Ectodermal cell (in vitro differentiated cells): ENCODE data around the gene SIK3.

ENCODE experiments used
- H3K27ac ChIP-seq: 2 replicates; pipeline ENCODE4 v1.7.0; 2013; ENCODE audit warnings: mild to moderate bottlenecking, low read depth, low read length; ENCODE audit not compliant: insufficient read depth, poor library complexity, severe bottlenecking
- H3K27me3 ChIP-seq: 2 replicates; pipeline ENCODE4 v1.7.0; 2013; ENCODE audit warnings: mild to moderate bottlenecking, low read length; ENCODE audit not compliant: insufficient read depth, control insufficient read depth, poor library complexity, severe bottlenecking
- H3K36me3 ChIP-seq: one replicate; pipeline ENCODE4 v1.7.0; 2013; ENCODE audit warnings: low read length; ENCODE audit not compliant: control insufficient read depth, insufficient read depth
- H3K4me1 ChIP-seq: one replicate; pipeline ENCODE4 v1.7.0; 2013; ENCODE audit warnings: low read length; ENCODE audit not compliant: control insufficient read depth, insufficient read depth
- H3K4me3 ChIP-seq: 2 replicates; pipeline ENCODE4 v1.7.0; 2013; ENCODE audit warnings: low read depth, low read length, control low read depth; ENCODE audit not compliant: insufficient read depth
- H3K9me3 ChIP-seq: 2 replicates; pipeline ENCODE4 v1.7.0; 2013; ENCODE audit warnings: mild to moderate bottlenecking, low read length, moderate library complexity; ENCODE audit not compliant: control insufficient read depth
- whole genome bisulfite sequencing, 2 experiments: methylation state at CpG; one replicate each; pipeline ENCODE4 v1.1.7; 2013; ENCODE audit warnings: missing lambda C conversion rate in 2 of 2; 5-methylcytosine and 5-hydroxymethylcytosine counted together

The SIK3 gene

DNA sequence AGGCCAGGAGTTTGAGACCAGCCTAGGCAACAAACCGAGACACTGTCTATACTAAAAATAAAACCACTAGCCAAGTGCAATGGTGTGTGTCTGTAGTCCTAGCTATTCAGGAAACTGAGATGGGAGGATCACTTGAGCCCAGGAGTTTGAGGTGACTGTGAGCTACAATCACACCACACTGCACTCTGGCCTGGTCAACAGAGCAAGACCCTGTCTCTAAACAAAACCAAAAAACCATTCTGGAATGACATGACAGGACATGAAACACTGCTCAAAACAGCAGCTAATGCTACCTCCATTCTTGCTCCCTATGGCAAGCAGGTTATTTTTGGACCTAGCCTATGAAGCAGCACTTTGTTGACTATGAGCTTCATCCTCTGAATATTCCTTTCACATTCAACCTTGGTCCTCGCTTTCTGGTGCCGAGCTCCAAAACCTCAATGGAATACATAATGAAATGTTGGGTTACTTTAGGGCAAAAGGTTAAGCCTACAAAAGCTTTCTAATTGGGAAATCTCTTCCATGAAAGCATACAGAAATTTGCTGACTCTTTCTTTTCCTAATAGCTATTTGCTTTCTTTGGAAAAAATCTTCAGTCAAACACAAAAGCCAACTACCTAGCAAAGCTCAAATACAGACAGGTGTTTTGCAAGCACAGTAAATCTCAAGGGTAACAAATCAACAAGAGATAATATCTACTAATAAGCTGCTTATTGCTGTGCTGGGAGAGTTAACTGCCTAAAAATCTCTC, 21.1 kb downstream of the SIK3 start:
- Histone ChIP-seq H3K4me1 (no peaks in the 10 kb centered on the region), H3K9me3 (no peaks in the 10 kb centered on the region), H3K36me3 (no peaks in the 10 kb centered on the region), H3K4me3 (no peak overlapping the region), H3K27ac (no peak overlapping the region), H3K27me3 (no peaks in the 10 kb centered on the region)
- WGBS, 2 experiments = 83 to 84% methylated on average over 1 to 3 of the region's 3 CpGs

GRCh38 chr11:117075186-117075585, 23.0 kb downstream of the SIK3 start:
- WGBS, 2 experiments = 88% methylated on average over 1 of the region's 1 CpG; no CpG with 5 or more reads in 1 of the 2 experiments
- H3K4me1 ChIP-seq = no peaks in the 10 kb centered on the region
- H3K4me3 ChIP-seq = no peak overlapping the region
- H3K9me3 ChIP-seq = no peaks in the 10 kb centered on the region
- H3K36me3 ChIP-seq = no peaks in the 10 kb centered on the region
- H3K27me3 ChIP-seq = no peaks in the 10 kb centered on the region
- H3K27ac ChIP-seq = no peak overlapping the region

DNA sequence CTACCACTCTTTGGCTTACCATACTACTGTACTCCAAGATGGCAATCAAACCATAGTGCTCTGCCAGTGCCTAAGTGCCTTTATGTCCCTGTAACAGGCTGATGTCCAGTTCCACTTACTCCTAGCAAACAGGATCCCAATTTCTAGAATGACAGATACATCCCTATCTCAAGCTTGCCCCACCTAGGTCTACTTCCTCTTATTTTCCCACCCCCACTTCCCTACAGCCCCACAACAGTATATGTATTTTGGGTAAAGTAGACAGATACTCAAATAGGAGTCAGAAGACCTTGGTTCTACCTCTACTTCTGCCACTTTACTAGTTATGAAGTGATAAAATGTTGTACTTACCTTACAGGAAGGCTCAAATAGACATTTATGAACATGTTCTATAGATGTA, 24.1 kb downstream of the SIK3 start:
- no peak overlapping the region for H3K4me3 ChIP-seq
- no peaks in the 10 kb centered on the region for H3K36me3 ChIP-seq
- H3K27ac ChIP-seq = no peak overlapping the region
- no peaks in the 10 kb centered on the region for H3K4me1 ChIP-seq
- no peaks in the 10 kb centered on the region for H3K27me3 ChIP-seq
- H3K9me3 ChIP-seq = no peaks in the 10 kb centered on the region

DNA sequence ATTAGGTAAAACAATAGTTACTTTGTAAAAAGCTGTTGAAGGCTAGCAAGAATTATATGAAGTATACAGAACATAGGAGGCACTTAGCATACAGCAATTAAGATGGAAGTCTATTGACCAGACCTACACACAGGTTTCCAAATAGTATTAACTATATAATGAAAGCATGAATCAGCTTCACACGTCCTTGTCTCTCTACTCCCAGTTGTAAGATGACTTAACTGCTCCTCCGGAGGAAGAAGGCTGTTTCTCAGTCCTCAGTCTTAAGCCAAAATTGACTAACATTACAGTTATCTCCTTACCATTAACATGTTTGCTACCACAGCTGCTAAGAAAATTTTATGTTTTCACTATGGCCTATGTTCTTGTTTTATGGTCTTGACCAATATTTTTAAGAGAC, 24.7 kb downstream of the SIK3 start:
- WGBS, 2 experiments = 66 to 67% methylated on average over 2 of the region's 2 CpGs
- Histone ChIP-seq H3K27ac (no peak overlapping the region), H3K4me1 (no peaks in the 10 kb centered on the region), H3K36me3 (no peaks in the 10 kb centered on the region), H3K27me3 (no peaks in the 10 kb centered on the region), H3K4me3 (no peak overlapping the region), H3K9me3 (no peaks in the 10 kb centered on the region)

GRCh38 chr11:117072517-117073461, 25.4 kb downstream of the SIK3 start:
- H3K27me3 ChIP-seq = no peaks in the 10 kb centered on the region
- no peaks in the 10 kb centered on the region for H3K9me3 ChIP-seq
- 85 to 90% methylated on average over 4 to 5 of the region's 5 CpGs for WGBS, 2 experiments
- no peaks in the 10 kb centered on the region for H3K36me3 ChIP-seq
- H3K27ac ChIP-seq = no peak overlapping the region
- H3K4me3 ChIP-seq = no peak overlapping the region
- no peaks in the 10 kb centered on the region for H3K4me1 ChIP-seq

GRCh38 chr11:117071344-117071787, 26.9 kb downstream of the SIK3 start:
- 83 to 91% methylated on average over 3 of the region's 3 CpGs for WGBS, 2 experiments

GRCh38 chr11:117070016-117070415, 28.2 kb downstream of the SIK3 start:
- Histone ChIP-seq H3K36me3 (no peaks in the 10 kb centered on the region), H3K27me3 (no peaks in the 10 kb centered on the region), H3K4me3 (no peak overlapping the region), H3K27ac (no peak overlapping the region), H3K9me3 (no peaks in the 10 kb centered on the region), H3K4me1 (no peaks in the 10 kb centered on the region)
- 83 to 100% methylated on average over 1 of the region's 1 CpG for WGBS, 2 experiments

More at GRCh38 chr11:117071344-117071787, 26.9 kb downstream of the SIK3 start:
- H3K36me3 ChIP-seq = no peaks in the 10 kb centered on the region
- H3K4me3 ChIP-seq = no peak overlapping the region
- H3K27me3 ChIP-seq = no peaks in the 10 kb centered on the region
- H3K27ac ChIP-seq = no peak overlapping the region
- H3K9me3 ChIP-seq = no peaks in the 10 kb centered on the region
- no peaks in the 10 kb centered on the region for H3K4me1 ChIP-seq

DNA sequence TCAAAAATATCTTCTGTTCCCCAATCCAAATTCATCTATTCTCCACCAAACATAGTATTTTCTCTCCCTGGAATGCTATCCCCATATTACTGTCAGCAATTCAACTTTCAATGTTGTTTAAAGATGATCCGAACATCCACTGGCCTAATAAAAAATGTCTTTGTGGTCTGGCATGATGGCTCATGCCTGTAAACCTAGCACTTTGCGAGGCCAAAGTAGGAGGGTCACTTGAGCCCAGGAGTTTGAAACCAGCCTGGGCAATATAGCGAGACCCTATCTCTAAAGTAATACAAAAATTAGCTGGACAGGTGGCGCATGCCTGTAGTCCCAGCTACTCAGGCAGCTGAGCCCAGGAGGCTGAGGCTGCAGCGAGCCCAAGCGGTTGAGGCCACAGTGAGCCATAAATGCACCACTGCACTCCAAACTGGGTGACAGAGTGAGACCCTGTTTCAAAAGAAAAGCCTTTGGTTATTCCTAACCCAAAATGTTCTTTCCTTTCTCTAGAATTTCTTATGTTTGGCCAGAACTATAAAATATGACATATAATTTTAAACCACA, 29.8 kb downstream of the SIK3 start:
- Histone ChIP-seq H3K4me3 (no peak overlapping the region), H3K27me3 (no peaks in the 10 kb centered on the region), H3K4me1 (no peaks in the 10 kb centered on the region), H3K9me3 (no peaks in the 10 kb centered on the region), H3K36me3 (no peaks in the 10 kb centered on the region), H3K27ac (no peak overlapping the region)
- WGBS, 2 experiments = 92 to 97% methylated on average over 6 of the region's 6 CpGs

GRCh38 chr11:117066959-117067358, 31.3 kb downstream of the SIK3 start:
- no peaks in the 10 kb centered on the region for H3K4me1 ChIP-seq
- no peak overlapping the region for H3K27ac ChIP-seq
- H3K4me3 ChIP-seq = no peak overlapping the region
- no peaks in the 10 kb centered on the region for H3K27me3 ChIP-seq
- WGBS, 2 experiments = 92 to 100% methylated on average over 1 to 2 of the region's 2 CpGs
- no peaks in the 10 kb centered on the region for H3K36me3 ChIP-seq
- no peaks in the 10 kb centered on the region for H3K9me3 ChIP-seq

DNA sequence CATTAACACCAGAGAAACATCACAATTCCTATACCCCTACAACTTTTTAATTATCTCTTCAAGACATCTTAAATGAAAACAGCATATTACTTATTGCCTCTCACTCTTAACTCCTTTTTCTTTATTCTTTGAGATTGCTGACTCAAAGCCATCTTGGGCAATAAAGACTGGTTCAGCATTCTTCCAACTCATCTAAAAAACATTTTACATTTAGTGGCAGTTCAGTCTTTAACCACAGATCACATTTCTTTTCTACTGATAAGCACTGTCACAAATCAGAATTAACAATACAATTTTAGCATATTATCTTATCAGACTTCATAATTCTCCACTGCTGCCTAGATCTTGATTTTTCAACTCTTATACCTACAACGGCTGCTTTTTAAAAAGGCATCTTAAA, 34.0 kb downstream of the SIK3 start:
- Histone ChIP-seq H3K4me3 (no peak overlapping the region), H3K27ac (no peak overlapping the region), H3K27me3 (no peaks in the 10 kb centered on the region), H3K9me3 (no peaks in the 10 kb centered on the region), H3K36me3 (no peaks in the 10 kb centered on the region), H3K4me1 (no peaks in the 10 kb centered on the region)
- 83 to 100% methylated on average over 1 of the region's 1 CpG for WGBS, 2 experiments
